Aorta (tissue), 5 donors: ENCODE measurements around the gene HACD3. TPM values are rescaled to one million over a fixed set of nuclear protein-coding genes. Genes with fewer than 3 reads are reported as not detected.
"Not testable (repeated sequence)": the region's sequence is repeated elsewhere in the genome, so short reads cannot be mapped to it uniquely, and the experiment has no call there.

ENCODE experiments used
- ATAC-seq: fragments of 200-7000 bp; cut with Tn5 transposase; one replicate; pipeline ENCODE4 v1.9.1; 2022; ENCODE audit warnings: moderate library complexity; ENCODE audit not compliant: low FRiP score
- DNase-seq, 2 donors: peaks; one replicate each; pipeline ENCODE4 v3.0.0-alpha.2; 2020
- H3K27ac ChIP-seq, 2 donors: one replicate each; pipeline ENCODE4 v1.5.1; 2013; ENCODE audit warnings: low read length in 2 of 2, mild to moderate bottlenecking in 2 of 2, moderate library complexity in 2 of 2, control low read depth in 1 of 2, inconsistent platforms in 1 of 2, low read depth in 1 of 2
- H3K27me3 ChIP-seq, 2 donors: one replicate each; pipeline ENCODE4 v1.6.1; 2013; ENCODE audit warnings: control low read depth in 1 of 2, low read length in 1 of 2, mild to moderate bottlenecking in 1 of 2, moderate library complexity in 1 of 2; ENCODE audit not compliant: insufficient read depth in 2 of 2, control insufficient read depth in 1 of 2
- H3K36me3 ChIP-seq, 2 donors: one replicate each; pipeline ENCODE4 v1.6.1; 2013; ENCODE audit warnings: control low read depth in 1 of 2, low read length in 1 of 2, mild to moderate bottlenecking in 1 of 2; ENCODE audit not compliant: insufficient read depth in 2 of 2, control insufficient read depth in 1 of 2
- H3K4me1 ChIP-seq, 2 donors: one replicate each; pipeline ENCODE4 v1.6.1; 2013; ENCODE audit warnings: low read length in 2 of 2, control low read depth in 1 of 2, mild to moderate bottlenecking in 1 of 2, moderate library complexity in 1 of 2; ENCODE audit not compliant: insufficient read depth in 2 of 2, control insufficient read depth in 1 of 2
- H3K4me3 ChIP-seq, 2 donors: one replicate each; pipeline ENCODE4 v1.5.1; 2013; ENCODE audit warnings: low read length in 2 of 2, control low read depth in 1 of 2, mild to moderate bottlenecking in 1 of 2
- H3K9me3 ChIP-seq: one replicate; pipeline ENCODE4 v1.6.1; 2013; ENCODE audit warnings: mild to moderate bottlenecking, low read length; ENCODE audit not compliant: control insufficient read depth
- WGBS, 2 donors: extraction: QIAGEN DNeasy Blood & Tissue Kit; methylation state at CpG; one replicate each; pipeline ENCODE4 v1.1.7; 2013; 5-methylcytosine and 5-hydroxymethylcytosine counted together
- intact Hi-C, 2 donors: fragments of 100-400 bp; cut with DNase I; formaldehyde crosslinking; loops; one replicate each; pipeline versions ENCODE4 v1.14.2 to v1.15.0; 2022
- polyA plus RNA-seq, 2 donors: library from polyadenylated mRNA; stranded (reverse); fragments of 200-250 nt; gene quantifications; one replicate each; pipeline ENCODE4 v1.2.3, GENCODE V29; 2013
- total RNA-seq, 2 donors: library from RNA; stranded (reverse); fragmentation: NEBNext Ultra II Directional; extraction: Animal tissue kit (Norgen Biotek cat#: 25700); gene quantifications; one replicate each; pipeline ENCODE4 v1.2.1, GENCODE V29; 2021
- donor health status: healthy with polysubstance abuse.
- donor health status: Bipolar disorder and iron deficiency.
- donor health status: DM: no; HTN: no; CAD: no.
- donor health status: DM: no; HTN: no; CAD: no.
- donor health status: DM: yes; HTN: yes; CAD: no.

The HACD3 gene
- total and polyA plus RNA-seq, 4 donors, result 9.6 to 34.2 (median 15.4) TPM

- intact Hi-C loops, result no loop called here
- WGBS, 2 donors, result 81 to 90% methylated on average over 1 of the region's 1 CpG
- H3K9me3 ChIP-seq, result no peaks in the 10 kb centered on the region
- no peak overlapping the region for H3K4me3 ChIP-seq
- no peak overlapping the region for H3K27ac ChIP-seq
- H3K27me3 ChIP-seq, result no peaks in the 10 kb centered on the region
- no peaks in the 10 kb centered on the region for H3K36me3 ChIP-seq
- no peak for DNase-seq
- no peak for ATAC-seq
- no peaks in the 10 kb centered on the region for H3K4me1 ChIP-seq
Measured at GRCh38 chr15:65540314-65540713, 10.1 kb downstream of the HACD3 start.

- H3K4me3 ChIP-seq, result no peak overlapping the region
- H3K36me3 ChIP-seq, result no peaks in the 10 kb centered on the region
- WGBS, 2 donors, result 97 to 99% methylated on average over 3 of the region's 3 CpGs
- no peak for ATAC-seq
- no peaks in the 10 kb centered on the region for H3K9me3 ChIP-seq
- no peak overlapping the region for H3K27ac ChIP-seq
- no peaks in the 10 kb centered on the region for H3K4me1 ChIP-seq
- intact Hi-C loops, result no loop called here
- H3K27me3 ChIP-seq, result no peaks in the 10 kb centered on the region
- no peak for DNase-seq
Measured at GRCh38 chr15:65541231-65541820, 11.1 kb downstream of the HACD3 start.

DNA sequence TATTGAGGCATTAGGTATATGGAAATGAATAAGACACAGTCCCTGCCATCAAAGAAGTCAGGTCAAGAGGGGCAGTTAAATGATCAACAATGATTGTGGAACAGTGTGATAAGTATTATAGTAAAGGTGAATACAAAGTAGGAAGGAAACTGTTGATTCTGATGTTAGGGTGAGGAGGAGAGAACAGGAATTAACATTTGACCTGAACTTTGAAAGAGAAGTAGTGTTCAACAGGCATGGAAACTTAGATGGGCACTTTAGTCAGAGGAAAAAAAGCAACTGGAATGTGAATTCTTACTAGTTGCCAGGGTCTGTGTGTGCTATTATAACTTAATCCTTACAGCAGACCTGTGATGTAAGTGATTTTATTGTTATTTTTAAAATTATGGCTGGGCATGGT lies 17.6 kb downstream of the HACD3 start:
- Histone ChIP-seq H3K9me3 (no peaks in the 10 kb centered on the region), H3K27ac (no peak overlapping the region), H3K4me1 (no peaks in the 10 kb centered on the region), H3K4me3 (no peak overlapping the region), H3K27me3 (no peaks in the 10 kb centered on the region), H3K36me3 (no peaks in the 10 kb centered on the region)
- intact Hi-C loops, result no loop called here
- DNase-seq, result no peak
- ATAC-seq, result no peak

DNA sequence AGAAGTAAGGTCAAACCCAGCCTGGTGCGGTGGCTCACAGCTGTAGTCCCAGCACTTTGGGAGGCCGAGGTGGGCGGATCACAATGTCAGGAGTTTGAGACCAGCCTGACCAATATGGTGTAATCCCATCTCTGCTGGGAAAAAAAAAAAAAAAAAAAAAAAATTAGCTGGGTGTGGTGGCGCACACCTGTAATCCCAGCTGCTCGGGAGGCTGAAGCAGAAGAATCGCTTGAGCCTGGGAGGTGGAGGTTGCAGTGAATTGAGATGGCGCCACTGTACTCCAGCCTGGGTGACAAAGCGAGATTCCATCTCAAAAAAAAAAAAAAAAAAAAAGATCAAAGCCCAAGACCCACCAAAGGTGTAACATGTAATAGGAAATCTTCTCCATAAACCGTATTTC lies 19.0 kb downstream of the HACD3 start:
- intact Hi-C loops, H3K27me3 ChIP-seq, H3K36me3 ChIP-seq, H3K9me3 ChIP-seq, H3K4me1 ChIP-seq, H3K27ac ChIP-seq, ATAC-seq, DNase-seq, H3K4me3 ChIP-seq: not testable (repeated sequence)
- WGBS, 2 donors, result 98% methylated on average over 9 of the region's 9 CpGs

DNA sequence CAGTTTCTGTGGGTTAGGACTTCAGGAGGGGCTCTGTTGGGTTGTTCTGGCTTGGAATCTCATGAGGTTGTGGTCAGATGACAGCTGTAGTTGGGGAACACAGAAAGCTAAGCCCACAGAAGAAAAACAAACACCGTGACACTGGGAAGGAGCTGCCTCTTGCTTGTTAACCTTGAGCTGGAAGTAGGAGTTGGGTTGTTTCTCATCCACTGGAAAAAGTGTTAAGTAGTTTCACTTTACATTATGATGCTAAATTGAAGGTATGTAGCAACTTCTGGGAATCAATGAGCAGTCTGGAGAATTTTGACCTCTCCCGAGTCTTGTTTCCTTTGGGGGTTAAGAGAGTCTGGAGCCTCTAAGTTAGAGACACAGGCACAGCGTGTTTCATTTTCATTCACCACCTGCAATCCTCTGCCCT lies 20.4 kb downstream of the HACD3 start:
- Histone ChIP-seq H3K27ac (no peak overlapping the region), H3K4me3 (no peak overlapping the region), H3K4me1 (no peaks in the 10 kb centered on the region), H3K27me3 (no peaks in the 10 kb centered on the region), H3K36me3 (peaks cover under 1 to 3% of the 10 kb centered on the region in 2 donors), H3K9me3 (no peaks in the 10 kb centered on the region)
- 72 to 76% methylated on average over 3 of the region's 3 CpGs for WGBS, 2 donors
- no peak for ATAC-seq
- no peak for DNase-seq
- intact Hi-C loops, result no loop called here

DNA sequence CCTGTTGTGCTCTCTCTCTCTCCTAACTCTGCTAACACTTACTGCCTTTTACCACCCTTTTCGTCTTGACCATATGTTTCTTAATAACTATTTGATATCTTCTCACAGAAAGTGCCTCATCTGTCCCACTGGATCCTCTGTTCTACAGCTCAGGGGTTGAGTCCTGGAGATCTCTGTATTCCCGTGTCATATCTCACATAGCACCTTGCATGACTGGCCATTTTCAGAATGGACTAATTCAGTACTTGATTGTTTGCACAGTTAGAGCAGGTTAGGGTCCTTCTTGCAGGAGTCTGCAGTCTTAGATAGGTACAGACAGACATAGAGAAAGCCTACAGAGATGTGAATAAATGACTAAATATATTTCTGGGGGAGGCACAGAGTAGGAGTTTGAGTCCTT lies 20.9 kb downstream of the HACD3 start:
- ATAC-seq, result no peak
- Histone ChIP-seq H3K36me3 (peaks cover 3% of the 10 kb centered on the region in 2 donors), H3K4me1 (no peaks in the 10 kb centered on the region), H3K27ac (no peak overlapping the region), H3K4me3 (no peak overlapping the region), H3K27me3 (no peaks in the 10 kb centered on the region), H3K9me3 (no peaks in the 10 kb centered on the region)
- intact Hi-C loops, result no loop called here
- 79 to 81% methylated on average over 2 of the region's 2 CpGs for WGBS, 2 donors
- no peak for DNase-seq

DNA sequence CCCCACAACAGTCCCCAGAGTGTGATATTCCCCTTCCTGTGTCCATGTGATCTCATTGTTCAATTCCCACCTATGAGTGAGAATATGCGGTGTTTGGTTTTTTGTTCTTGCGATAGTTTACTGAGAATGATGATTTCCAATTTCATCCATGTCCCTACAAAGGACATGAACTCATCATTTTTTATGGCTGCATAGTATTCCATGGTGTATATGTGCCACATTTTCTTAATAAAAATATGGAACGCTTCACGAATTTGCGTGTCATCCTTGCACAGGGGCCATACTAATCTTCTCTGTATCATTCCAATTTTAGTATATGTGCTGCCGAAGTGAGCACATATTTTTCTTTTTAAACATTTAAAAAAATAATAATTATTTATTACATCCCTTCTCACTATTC lies 22.6 kb downstream of the HACD3 start:
- 91 to 99% methylated on average over 4 of the region's 6 CpGs for WGBS, 2 donors
- H3K36me3 ChIP-seq, H3K27ac ChIP-seq, intact Hi-C loops, H3K9me3 ChIP-seq, H3K27me3 ChIP-seq, H3K4me1 ChIP-seq, H3K4me3 ChIP-seq, DNase-seq, ATAC-seq: not testable (repeated sequence)

DNA sequence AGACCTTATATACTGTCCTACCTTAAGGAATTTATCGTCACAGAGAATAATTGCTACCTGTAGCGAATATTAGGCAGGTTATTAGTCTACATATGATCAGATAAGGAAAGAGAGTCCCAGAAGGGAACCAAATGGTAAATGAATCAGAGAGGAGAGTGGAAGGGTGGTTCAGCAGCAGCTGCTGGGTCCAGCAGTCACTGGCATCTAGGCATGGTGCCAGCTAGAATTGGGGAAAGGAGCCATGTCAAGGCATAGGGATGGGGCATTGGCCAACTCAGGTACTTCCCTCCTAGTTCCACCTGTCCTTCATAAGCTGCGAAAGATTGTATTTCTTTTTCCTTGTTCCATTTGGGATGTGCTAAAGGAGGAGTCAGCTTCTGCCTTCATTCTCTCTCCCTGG lies 23.4 kb downstream of the HACD3 start:
- 97 to 99% methylated on average over 3 of the region's 3 CpGs for WGBS, 2 donors

DNA sequence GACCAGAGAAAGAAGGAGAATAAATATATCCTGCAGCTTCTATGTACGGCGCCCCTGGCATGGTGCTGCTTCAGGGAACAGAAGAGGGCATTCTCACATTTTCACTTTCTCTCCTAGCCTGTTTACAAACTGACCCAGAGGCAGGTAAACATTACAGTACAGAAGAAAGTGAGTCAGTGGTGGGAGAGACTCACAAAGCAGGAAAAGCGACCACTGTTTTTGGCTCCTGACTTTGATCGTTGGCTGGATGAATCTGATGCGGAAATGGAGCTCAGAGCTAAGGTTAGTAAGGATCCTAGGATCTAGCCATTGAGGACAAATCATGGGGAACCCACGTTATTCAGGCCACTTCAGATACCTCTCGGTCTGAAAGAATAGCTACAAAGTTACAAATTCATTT lies 26.4 kb downstream of the HACD3 start:
- intact Hi-C loops, result no loop called here

More for the DNA sequence above, 23.4 kb downstream of the HACD3 start:
- no peak for DNase-seq
- no peak for ATAC-seq
- Histone ChIP-seq H3K9me3 (no peaks in the 10 kb centered on the region), H3K27ac (no peak overlapping the region), H3K36me3 (peaks cover 5 to 8% of the 10 kb centered on the region in 2 donors), H3K4me1 (no peaks in the 10 kb centered on the region), H3K4me3 (no peak overlapping the region), H3K27me3 (no peaks in the 10 kb centered on the region)
- intact Hi-C loops, result no loop called here

More for the DNA sequence above, 26.4 kb downstream of the HACD3 start:
- Histone ChIP-seq H3K9me3 (no peaks in the 10 kb centered on the region), H3K36me3 (peaks cover 7 to 8% of the 10 kb centered on the region in 2 donors), H3K4me1 (no peaks in the 10 kb centered on the region), H3K27ac (no peak overlapping the region), H3K27me3 (no peaks in the 10 kb centered on the region), H3K4me3 (no peak overlapping the region)
- DNase-seq (no peak), ATAC-seq (no peak)
- 93 to 95% methylated on average over 7 of the region's 7 CpGs for WGBS, 2 donors
